Urothelium cell line (cell line): ENCODE measurements around the gene MYOF.

Experiments used
- DNase-seq: peaks from one replicate; pipeline ENCODE4 v3.0.0; 2011; ENCODE audit warnings: low spot score, mixed read lengths
- FAIRE-seq: peaks from 2 replicates; lab custom pipeline; 2011; peaks lifted over from hg19 to GRCh38; lab: Jason Lieb, UNC

The MYOF gene, protein sequence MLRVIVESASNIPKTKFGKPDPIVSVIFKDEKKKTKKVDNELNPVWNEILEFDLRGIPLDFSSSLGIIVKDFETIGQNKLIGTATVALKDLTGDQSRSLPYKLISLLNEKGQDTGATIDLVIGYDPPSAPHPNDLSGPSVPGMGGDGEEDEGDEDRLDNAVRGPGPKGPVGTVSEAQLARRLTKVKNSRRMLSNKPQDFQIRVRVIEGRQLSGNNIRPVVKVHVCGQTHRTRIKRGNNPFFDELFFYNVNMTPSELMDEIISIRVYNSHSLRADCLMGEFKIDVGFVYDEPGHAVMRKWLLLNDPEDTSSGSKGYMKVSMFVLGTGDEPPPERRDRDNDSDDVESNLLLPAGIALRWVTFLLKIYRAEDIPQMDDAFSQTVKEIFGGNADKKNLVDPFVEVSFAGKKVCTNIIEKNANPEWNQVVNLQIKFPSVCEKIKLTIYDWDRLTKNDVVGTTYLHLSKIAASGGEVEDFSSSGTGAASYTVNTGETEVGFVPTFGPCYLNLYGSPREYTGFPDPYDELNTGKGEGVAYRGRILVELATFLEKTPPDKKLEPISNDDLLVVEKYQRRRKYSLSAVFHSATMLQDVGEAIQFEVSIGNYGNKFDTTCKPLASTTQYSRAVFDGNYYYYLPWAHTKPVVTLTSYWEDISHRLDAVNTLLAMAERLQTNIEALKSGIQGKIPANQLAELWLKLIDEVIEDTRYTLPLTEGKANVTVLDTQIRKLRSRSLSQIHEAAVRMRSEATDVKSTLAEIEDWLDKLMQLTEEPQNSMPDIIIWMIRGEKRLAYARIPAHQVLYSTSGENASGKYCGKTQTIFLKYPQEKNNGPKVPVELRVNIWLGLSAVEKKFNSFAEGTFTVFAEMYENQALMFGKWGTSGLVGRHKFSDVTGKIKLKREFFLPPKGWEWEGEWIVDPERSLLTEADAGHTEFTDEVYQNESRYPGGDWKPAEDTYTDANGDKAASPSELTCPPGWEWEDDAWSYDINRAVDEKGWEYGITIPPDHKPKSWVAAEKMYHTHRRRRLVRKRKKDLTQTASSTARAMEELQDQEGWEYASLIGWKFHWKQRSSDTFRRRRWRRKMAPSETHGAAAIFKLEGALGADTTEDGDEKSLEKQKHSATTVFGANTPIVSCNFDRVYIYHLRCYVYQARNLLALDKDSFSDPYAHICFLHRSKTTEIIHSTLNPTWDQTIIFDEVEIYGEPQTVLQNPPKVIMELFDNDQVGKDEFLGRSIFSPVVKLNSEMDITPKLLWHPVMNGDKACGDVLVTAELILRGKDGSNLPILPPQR (N-terminal part only)

DNA sequence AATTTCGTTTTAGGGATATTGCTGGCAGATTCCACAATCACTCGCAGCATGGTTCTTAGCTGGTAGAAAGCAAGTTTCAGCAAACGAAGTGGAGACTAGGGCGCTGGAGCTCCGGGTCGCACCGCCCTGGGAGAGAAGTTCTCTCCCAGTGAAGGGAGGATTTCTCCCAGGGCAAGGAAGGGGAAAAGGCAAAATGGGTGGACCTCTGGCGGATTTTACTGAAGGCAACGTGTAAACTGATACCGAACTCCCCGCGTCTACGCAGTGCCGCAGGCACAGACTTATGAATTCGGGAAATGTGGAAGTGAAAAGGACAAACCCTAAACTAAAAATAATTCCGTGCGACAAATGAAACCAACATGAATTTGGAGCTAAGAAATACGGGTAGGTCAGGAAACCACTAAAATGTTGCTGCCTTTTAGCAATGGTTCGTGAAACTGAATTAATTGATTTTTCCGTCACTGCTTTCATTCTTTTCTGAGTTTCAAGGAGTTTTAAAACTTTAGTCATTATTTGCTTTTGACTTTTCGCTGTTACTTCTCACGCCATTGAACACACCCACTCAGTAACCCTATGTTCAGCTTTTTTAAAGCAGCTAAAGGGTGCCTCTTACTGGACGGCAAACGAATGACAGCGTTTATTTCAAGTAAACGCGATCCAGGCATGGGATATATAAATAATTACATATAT, at the start of gene MYOF:
Gene MYOF (minus strand): TSS at position 190 of the 690 bp plus-strand sequence. CDS start 140 bp downstream, at position 50.
- DNase-seq, result peak; percentile 64
- no peak for FAIRE-seq

DNA sequence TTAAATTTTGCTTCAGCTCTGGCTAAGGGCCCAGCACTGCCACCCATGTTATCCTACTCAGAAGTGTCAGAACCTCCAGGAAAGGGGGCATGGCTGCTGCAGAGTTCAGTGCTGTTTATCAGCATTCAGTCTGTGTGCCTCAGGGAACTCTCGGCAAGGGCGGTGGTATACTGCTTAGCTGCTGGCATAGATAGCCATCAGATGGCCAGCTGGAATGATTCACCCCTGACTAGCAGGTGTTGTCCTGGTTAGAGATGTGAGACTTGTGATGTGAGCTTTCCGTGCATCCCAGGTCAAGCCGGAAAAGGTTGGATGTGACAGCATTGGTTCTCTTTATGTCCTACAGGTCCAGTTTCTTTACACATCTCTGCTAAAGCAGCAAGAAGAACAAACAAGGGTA, 36.4 kb upstream of the MYOF start:
- DNase-seq (no peak), FAIRE-seq (no peak)

DNA sequence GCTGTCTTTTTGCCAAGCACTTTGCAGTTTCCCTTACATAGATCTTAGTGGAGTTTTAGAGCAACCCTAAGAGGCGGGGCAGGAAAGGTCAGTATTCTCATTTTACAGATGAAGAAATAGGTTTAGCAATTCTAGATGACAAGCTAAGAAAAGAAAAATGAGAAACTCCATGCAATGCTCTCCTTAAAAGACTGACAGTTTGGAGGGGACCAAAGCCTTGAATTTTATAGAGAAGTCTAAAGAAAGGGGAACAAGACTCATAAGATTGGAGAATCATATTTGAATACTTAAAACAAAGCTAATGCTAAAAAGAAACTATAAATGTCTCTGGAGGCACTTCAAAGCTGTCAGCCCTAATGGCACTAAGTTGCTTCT, 33.9 kb upstream of the MYOF start:
- DNase-seq (no peak), FAIRE-seq (no peak)

DNA sequence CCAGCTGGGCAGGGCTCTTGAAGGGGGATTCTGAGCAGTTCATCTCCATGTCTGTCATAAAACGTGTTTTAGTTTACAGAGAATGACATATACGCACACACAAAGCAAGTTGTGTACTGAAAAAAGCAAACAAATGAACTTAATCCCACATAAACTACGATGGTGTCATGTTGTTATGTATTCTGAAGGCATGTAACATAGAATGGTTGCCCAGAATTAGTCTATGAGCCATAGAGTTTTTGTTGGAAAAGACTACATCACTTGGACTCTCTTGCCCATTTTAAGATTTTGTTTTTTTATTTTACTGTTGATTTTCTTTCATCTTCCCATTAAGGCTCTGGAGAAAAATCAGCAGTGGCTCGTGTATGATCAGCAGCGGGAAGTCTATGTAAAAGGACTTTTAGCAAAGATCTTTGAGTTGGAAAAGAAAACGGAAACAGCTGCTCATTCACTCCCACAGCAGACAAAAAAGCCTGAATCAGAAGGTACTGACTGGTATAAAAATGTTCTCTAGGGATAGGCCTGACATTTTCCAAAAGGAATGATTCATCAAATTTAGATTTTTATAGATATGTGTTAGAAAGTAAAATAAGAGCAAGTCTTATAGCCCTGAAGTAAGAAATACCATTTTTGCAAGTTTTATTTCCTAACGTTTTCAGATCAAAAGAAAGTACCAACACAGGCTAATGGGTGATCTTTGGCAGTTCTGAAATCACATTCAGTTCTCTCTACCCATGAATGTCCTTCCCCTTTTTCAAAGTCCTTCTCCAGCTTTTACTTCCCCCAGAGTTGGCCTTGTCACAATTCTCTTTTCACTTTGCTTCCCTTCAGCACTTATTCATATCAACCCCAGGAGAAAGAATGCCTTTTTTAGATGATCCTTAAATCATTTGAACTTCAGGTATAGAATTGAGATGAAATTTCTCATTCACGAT, 33.2 kb upstream of the MYOF start:
- FAIRE-seq (no peak), DNase-seq (no peak)

DNA sequence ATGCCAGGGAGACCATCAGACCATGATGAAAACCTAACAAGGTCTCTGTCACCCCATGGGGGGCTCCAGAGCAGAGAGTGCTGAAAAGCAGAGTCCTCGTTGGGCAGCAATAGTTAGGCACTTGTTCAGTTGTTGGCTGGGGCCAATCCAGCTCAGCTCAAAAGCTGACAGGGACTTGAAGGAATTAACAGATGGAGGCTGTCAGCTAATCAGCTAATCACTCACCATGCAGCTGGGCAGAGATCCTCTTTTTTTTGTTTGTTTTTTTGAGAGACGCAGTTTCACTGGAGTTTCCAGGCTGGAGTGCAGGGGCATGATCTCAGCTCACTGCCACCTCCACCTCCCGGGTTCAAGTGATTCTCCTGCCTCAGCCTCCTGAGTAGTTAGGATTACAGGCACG, 32.4 kb upstream of the MYOF start:
- DNase-seq (no peak), FAIRE-seq (no peak)

DNA sequence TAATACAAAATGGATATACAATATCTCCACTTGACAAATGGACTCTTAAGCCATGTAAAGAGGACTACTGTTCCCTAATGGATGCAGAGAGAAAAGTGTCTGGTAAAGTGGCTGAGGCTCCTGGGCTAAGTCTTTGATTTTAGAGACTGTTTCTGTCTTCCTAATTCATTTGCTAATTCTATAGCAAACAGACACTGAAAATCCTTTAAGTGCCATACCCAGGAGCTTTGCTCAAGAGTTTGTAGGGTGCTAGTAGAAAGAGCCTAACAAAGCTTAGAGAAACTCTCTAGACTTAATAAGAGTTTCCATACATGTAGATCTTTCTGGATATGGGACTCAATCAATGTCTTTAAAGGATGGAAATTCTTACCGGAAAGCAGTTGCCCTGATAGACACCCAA, 31.0 kb upstream of the MYOF start:
- FAIRE-seq (no peak), DNase-seq (no peak)

DNA sequence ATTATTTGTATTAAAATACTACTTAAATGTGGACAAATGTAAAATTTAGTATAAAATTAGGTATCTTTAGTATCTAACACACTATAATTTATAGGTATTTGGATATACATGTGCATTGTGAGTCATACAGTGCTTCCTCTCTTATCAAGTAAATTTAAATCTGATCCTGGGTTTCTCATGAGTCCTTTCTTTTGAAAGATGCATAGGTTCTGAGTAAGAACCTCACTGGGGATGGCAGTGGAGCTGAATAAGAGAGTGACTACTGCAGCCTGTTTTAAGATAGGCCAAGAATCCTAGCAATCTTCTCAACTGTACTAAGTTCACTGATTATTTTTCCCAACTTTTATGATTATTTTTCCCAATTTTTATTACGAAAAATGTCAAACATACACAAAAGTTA, 30.4 kb upstream of the MYOF start:
- DNase-seq (no peak), FAIRE-seq (no peak)

DNA sequence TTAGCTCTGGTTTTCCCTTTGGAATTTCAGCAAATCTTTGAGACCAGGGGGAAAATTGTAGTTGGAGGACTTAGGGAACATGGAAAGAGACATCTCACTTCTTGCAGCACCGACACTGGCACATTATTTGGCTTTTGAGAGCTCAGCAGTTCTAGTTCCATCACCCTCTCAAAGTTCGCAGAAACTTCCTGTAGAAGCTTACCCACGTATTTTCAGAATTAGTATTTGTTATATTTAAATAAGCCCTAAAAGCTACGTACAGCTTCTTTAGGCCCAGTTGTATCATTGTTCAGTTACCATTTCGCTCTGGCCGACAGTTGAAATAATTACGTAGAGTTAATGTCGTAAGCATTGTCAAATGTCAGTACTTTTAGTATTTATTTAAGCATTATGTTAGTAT, 27.7 kb upstream of the MYOF start:
- FAIRE-seq (no peak), DNase-seq (no peak)

DNA sequence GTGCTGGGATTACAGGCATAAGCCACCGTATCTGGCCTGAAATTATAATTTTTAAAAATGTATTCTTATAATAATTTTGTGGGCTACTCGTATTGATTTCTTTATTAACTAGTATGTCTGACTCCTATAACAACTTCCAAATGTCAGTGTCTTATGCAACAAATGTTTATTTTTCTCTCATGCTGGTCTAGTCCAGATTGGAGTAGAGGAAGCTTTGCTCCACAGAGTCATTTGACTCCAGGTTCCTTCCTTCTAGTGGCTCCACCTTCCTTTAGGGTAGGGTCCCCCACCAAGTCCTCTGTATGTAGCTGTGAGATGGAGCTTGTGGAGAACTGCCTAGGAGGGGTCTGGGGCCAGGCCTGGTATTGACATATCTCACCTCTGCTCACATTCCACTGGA, 22.9 kb upstream of the MYOF start:
- no peak for FAIRE-seq

DNA sequence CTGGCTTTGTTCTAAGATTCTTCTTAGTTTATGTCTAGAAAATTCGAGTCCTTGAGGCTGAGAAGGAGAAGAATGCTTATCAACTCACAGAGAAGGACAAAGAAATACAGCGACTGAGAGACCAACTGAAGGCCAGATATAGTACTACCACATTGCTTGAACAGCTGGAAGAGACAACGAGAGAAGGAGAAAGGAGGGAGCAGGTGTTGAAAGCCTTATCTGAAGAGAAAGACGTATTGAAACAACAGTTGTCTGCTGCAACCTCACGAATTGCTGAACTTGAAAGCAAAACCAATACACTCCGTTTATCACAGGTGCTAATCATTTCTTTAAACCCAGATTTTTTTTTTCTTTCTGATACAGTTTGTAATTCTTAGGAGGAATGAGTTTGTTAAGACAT, 20.9 kb upstream of the MYOF start:
- FAIRE-seq, result no peak
- DNase-seq, result no peak

More for the DNA sequence above, 22.9 kb upstream of the MYOF start:
- DNase-seq, result no peak

DNA sequence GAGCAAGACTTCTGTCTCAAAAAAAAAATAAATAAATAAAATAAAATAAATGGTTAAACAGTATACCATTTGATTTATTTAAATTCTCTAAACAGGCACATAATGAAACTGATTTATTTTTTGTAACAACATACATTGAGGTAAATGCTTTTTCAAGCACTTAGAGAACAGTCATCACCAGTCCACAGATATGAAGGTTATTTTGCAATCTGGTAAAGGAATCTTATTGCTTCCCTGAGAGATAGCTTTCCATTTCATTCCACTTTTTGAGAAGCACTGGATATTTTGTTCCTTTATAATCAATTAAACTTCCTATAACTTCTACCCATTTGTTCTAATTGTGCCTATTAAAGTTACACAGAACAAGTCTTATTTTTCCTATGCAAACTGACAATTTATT, 19.5 kb upstream of the MYOF start:
- no peak for FAIRE-seq
- no peak for DNase-seq

DNA sequence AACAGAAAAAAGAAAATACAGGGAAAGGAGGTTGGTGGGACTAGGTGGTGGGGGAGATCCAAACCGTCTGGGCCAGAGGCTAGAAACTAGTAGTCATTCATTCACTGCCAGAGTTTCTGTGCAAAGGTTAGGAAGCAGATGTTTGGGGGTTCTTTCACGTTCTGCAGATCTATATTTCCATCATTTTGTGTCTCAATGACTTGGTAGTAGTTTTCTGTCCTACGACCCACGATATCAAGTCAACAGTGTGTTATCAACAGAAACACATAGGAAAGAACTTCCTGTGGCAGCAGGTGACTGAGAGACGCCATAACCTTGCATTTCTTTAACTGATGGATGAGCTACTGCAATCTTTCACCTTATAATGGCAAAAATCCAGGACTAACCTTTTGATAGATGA, 16.0 kb upstream of the MYOF start:
- no peak for DNase-seq
- FAIRE-seq, result no peak

DNA sequence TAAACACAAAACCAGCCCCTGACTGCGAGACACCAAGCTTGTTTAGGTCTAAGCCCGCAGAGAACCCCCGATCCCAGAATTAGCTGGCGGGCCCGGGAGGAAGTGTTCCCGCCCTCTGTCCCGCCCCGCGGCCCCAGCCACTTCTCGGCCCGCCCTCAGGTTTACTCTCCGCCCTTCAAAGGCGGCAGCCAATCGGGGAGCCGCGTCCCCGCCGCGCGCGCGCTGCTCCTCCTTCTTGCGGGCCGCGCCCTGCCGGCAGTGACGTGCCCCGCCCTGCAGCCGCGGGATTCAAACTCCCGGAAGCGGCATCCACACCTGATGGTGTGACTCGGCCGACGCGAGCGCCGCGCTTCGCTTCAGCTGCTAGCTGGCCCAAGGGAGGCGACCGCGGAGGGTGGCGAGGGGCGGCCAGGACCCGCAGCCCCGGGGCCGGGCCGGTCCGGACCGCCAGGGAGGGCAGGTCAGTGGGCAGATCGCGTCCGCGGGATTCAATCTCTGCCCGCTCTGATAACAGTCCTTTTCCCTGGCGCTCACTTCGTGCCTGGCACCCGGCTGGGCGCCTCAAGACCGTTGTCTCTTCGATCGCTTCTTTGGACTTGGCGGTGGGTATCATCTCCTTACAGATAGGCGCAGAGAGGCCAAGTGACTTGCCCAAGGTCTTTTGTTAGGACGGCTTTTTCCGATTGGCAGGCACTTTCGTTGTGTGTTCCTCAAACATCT, 14.3 kb upstream of the MYOF start, which contains the start of gene CEP55:
Gene CEP55 (plus strand): TSS at position 291 of the 720 bp plus-strand sequence. CDS start 3,440 bp downstream, outside the sequence.
- FAIRE-seq (peak; percentile 93), DNase-seq (peak; percentile 96)

DNA sequence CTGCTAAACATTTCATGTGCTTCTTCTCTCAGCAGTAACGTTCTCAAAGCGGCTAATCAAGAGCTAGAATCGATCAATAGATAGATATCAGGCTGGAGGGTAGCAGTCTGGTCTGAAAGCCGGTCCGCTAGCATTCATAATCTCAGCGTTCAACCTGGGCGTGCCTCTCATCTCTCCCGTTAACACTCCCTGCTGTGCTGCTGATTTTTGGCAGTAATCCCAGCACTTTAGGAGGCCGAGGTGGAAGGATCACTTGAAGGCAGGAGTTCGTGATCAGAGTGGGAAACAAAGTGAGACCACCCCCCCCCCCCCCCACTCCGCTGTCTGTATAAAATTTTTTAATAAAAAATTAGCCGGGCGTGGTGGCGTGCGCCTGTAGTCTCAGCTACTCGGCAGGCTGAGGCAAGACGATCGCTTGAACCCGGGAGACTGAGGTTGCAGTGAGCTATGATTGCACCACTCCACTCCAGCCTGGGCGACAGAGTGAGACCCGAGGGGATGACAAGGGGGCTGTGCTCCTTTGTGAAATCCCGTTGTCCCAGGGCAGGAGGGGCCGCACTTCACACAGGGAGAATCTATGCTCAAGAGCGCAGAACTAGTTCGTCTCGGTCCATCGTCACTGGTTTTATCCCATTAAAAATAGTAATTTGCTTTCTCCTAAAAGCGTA, 13.7 kb upstream of the MYOF start:
- DNase-seq (peak; percentile 35), FAIRE-seq (no peak)

DNA sequence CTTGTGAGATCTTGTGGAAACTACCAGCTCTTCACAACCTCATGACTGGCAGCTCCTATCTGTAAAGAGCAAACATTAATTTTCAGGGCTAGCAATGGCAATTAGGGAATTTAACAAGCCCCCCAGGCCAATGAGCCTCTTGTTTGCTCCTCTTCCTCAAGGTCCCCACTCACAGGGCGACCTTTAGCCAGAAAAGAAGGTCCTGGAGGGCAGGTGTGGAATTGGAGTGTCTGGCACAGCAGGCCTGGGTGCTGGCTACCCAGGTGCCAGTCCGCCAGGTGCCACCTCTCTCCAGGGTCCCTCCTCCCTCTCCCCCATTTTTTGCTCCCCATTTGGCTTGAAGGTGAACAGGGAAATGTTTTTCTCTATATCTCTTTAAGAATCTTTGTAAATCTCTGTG, 12.4 kb upstream of the MYOF start:
- FAIRE-seq, result no peak
- DNase-seq, result no peak

DNA sequence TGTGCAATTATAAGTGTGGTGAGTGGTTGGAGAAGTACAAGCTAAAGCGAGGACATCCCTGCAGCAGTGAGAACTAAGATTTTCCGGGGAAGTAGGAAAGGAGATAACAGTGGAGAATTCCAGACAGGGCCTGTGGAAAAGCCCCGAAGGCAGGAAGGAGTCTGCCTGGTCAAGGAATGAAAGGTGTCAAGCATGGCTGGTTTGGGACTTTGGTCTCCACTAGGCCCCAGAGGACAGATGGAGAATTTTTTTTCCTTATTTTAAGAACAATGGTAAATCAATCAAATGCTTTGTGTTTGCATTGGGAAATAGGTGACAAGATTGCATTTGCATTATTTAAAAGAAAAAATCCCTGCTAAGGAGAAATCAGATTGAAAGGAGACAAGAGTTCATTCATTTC, 11.0 kb upstream of the MYOF start:
- DNase-seq (no peak), FAIRE-seq (no peak)

DNA sequence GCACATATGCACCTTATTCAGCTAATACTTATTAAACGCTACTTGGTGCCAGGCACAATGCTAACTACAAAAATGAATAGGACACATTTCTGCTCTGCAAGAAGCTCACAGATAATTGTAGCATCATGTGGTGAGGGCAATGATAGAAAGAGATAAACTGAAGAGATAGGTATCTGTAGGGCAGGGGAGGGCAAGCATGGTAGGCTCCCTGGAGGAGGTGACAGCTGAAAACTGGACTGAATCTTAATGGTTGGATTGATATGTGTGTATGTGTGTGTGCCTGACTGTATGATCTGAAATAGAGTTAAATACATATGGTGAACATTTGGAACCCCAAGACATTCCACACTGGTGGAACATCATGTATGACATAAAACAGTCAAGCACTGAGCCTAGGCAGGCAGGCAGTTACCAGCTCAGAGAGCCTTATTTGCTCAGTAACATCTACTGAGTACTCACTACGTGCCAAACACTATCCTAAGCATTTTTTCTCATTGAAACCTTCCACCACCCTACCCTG, 9.5 kb upstream of the MYOF start:
- DNase-seq, result no peak
- no peak for FAIRE-seq

DNA sequence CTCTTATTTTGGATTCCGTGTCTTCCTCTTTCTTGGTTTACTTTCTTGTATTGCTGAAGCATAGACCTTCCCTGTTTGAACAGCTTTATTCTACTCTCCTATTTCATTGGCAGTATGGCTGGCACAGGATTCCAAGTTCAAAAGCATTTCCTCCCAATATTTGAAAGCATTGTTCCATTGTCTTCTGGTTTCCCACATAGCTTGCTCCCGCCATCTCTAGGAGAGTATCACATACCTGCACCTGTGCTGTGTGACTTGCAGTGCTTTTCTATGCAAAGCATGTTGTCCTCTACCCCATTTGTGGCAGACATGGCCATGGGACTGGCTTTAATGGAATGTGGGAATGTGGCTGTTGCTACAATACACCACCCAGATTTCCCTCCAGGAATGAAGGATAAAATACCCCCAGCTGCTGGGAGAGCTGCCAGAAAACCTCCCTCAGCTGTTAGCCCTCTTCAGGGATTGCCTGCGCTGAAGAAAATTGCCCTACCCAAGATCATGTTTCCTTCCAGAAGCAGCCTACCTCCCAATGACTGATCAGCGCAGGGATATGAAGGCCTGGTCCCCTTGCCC, 6.9 kb upstream of the MYOF start:
- FAIRE-seq, result no peak

More for the DNA sequence above, 6.9 kb upstream of the MYOF start:
- no peak for DNase-seq
